WTC11 (cell line): Measurements from ENCODE around the gene HLA-DOB. TPM values are rescaled to one million over a fixed set of nuclear protein-coding genes. Genes with fewer than 3 reads are reported as not detected.
A peak's percentile ranks its signal among the peaks of the same experiment; 100 is the strongest.
"Not testable (repeated sequence)": the region's sequence is repeated elsewhere in the genome, so short reads cannot be mapped to it uniquely, and the experiment has no call there.

Experiments used
- ATAC-seq: fragments of 200-7000 bp; cut with Tn5 transposase; 2 replicates; pipeline ENCODE4 v1.10.0; 2021; ENCODE audit warnings: mild to moderate bottlenecking, moderate library complexity
- CTCF ChIA-PET: fragments of 300-600 bp; sonication (Branson Sonifier 250); formaldehyde crosslinking; loops from one replicate; lab custom pipeline; 2021; ENCODE audit warnings: antibody characterized with exemption; lab: Charles Lee
- POLR2A ChIA-PET: fragments of 350-600 bp; sonication (Branson Sonifier 250); formaldehyde crosslinking; loops from one replicate; lab custom pipeline; 2021; ENCODE audit warnings: antibody characterized with exemption; lab: Charles Lee
- DNase-seq: peaks from one replicate; pipeline ENCODE4 v3.0.0; 2021; ENCODE audit warnings: low spot score
- H3K27ac Mint-ChIP-seq: 2 replicates; pipeline ENCODE4 v1.8.0; 2021; ENCODE audit warnings: mixed read lengths
- H3K27me3 Mint-ChIP-seq: 2 replicates; pipeline ENCODE4 v1.8.0; 2021; ENCODE audit warnings: low read depth, mild to moderate bottlenecking, moderate library complexity, mixed read lengths
- H3K36me3 Mint-ChIP-seq: 2 replicates; pipeline ENCODE4 v1.8.0; 2021; ENCODE audit warnings: mixed read lengths
- H3K4me1 Mint-ChIP-seq: 2 replicates; pipeline ENCODE4 v1.8.0; 2022; ENCODE audit warnings: mixed read lengths
- H3K4me3 Mint-ChIP-seq: 2 replicates; pipeline ENCODE4 v1.8.0; 2021; ENCODE audit warnings: mild to moderate bottlenecking, moderate library complexity, mixed read lengths
- H3K9me3 Mint-ChIP-seq: 2 replicates; pipeline ENCODE4 v1.8.0; 2021; ENCODE audit warnings: mixed read lengths
- GRHL2 ChIP-seq: fragments of 250-450 bp; sonication (Bioruptor Pico); IDR thresholded peaks from 2 replicates; pipeline ENCODE4 v1.8.0; 2022; ENCODE audit warnings: mild to moderate bottlenecking, moderate library complexity; ENCODE audit not compliant: insufficient replicate concordance, severe bottlenecking
- HMGA2 ChIP-seq: fragments of 250-450 bp; sonication (Bioruptor Pico); IDR thresholded peaks from 2 replicates; pipeline ENCODE4 v1.4.0; 2021; ENCODE audit warnings: mild to moderate bottlenecking, moderate library complexity
- KAT7 ChIP-seq: sonication (generic); formaldehyde crosslinking; IDR thresholded peaks from 2 replicates; pipeline ENCODE4 v1.8.1; 2023; ENCODE audit warnings: missing genetic modification reagents, mild to moderate bottlenecking, borderline replicate concordance
- MYBL2 ChIP-seq: sonication (generic); formaldehyde crosslinking; IDR thresholded peaks from 2 replicates; pipeline ENCODE4 v1.8.1; 2023; ENCODE audit warnings: mild to moderate bottlenecking, moderate library complexity, missing genetic modification reagents
- SOX15 ChIP-seq: fragments of 250-450 bp; sonication (Bioruptor Pico); IDR thresholded peaks from 2 replicates; pipeline ENCODE4 v1.9.0; 2021; ENCODE audit warnings: mild to moderate bottlenecking
- ZNF121 ChIP-seq: sonication (generic); formaldehyde crosslinking; IDR thresholded peaks from 2 replicates; pipeline ENCODE4 v1.8.0; 2023; ENCODE audit warnings: missing genetic modification reagents
- total RNA-seq: library from RNA; stranded (reverse); gene quantifications from 3 replicates; pipeline ENCODE4 v1.2.3, GENCODE V29; 2021
- TF ChIP-seq, protein P1 (sequence below): sonication (generic); formaldehyde crosslinking; conservative IDR thresholded peaks from 2 replicates; pipeline ENCODE4 v1.8.1; 2023; ENCODE audit warnings: mild to moderate bottlenecking, low read depth, missing genetic modification reagents, moderate library complexity
- TF ChIP-seq, protein P2 (sequence below): sonication (generic); formaldehyde crosslinking; IDR thresholded peaks from 2 replicates; pipeline ENCODE4 v1.8.0; 2023; ENCODE audit warnings: missing genetic modification reagents
- TF ChIP-seq, protein P3 (sequence below): fragments of 200-600 bp; IDR thresholded peaks from 2 replicates; pipeline ENCODE4 v1.8.0; 2022; ENCODE audit warnings: antibody characterized with exemption
- TF ChIP-seq, protein P4 (sequence below): fragments of 250-450 bp; sonication (Bioruptor Pico); IDR thresholded peaks from 2 replicates; pipeline ENCODE4 v1.9.0; 2021; ENCODE audit warnings: moderate library complexity, mild to moderate bottlenecking, inconsistent platforms, borderline replicate concordance
- TF ChIP-seq, protein P5 (sequence below): sonication (generic); formaldehyde crosslinking; IDR thresholded peaks from 2 replicates; pipeline ENCODE4 v1.8.0; 2022; ENCODE audit warnings: mild to moderate bottlenecking, missing genetic modification reagents
- TF ChIP-seq, protein P6 (sequence below): sonication (generic); formaldehyde crosslinking; IDR thresholded peaks from 2 replicates; pipeline ENCODE4 v1.8.1; 2023; ENCODE audit warnings: mild to moderate bottlenecking, missing genetic modification reagents, moderate library complexity
- TF ChIP-seq, protein P7 (sequence below): sonication (generic); formaldehyde crosslinking; IDR thresholded peaks from 2 replicates; pipeline ENCODE4 v1.8.0; 2022; ENCODE audit warnings: missing genetic modification reagents

HLA-DOB gene
- total RNA-seq, 1 experiment from 2014 or later = 0.15 TPM

DNA sequence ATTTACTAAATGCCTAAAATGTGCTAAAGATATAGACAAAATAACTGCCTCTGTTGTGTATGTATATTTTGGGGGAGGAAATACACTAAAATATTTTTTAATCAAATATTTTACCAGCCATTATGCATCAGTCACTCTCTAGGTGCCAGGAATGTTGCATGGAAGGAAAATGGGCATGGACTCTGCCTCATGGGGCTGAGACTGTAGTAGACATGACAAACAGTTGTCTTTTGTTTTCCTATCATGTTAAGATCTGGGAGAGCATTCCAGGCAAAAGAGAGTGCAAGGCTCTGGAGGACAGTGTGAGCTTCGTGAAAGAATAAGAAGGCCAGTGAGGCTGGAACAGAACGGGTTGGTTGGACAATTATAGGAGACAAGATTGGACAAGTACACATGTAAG lies 26.5 kb downstream of the HLA-DOB start:
- peaks cover 7% of the 10 kb centered on the region for H3K4me1 Mint-ChIP-seq
- no peak overlapping the region for H3K27ac Mint-ChIP-seq
- DNase-seq (no peak), ATAC-seq (no peak)
- ChIA-PET POLR2A (no interaction called here), CTCF (no interaction called here)
- H3K27me3 Mint-ChIP-seq = peaks cover 10% of the 10 kb centered on the region
- H3K9me3 Mint-ChIP-seq = no peaks in the 10 kb centered on the region
- TF ChIP-seq, protein P1, sequence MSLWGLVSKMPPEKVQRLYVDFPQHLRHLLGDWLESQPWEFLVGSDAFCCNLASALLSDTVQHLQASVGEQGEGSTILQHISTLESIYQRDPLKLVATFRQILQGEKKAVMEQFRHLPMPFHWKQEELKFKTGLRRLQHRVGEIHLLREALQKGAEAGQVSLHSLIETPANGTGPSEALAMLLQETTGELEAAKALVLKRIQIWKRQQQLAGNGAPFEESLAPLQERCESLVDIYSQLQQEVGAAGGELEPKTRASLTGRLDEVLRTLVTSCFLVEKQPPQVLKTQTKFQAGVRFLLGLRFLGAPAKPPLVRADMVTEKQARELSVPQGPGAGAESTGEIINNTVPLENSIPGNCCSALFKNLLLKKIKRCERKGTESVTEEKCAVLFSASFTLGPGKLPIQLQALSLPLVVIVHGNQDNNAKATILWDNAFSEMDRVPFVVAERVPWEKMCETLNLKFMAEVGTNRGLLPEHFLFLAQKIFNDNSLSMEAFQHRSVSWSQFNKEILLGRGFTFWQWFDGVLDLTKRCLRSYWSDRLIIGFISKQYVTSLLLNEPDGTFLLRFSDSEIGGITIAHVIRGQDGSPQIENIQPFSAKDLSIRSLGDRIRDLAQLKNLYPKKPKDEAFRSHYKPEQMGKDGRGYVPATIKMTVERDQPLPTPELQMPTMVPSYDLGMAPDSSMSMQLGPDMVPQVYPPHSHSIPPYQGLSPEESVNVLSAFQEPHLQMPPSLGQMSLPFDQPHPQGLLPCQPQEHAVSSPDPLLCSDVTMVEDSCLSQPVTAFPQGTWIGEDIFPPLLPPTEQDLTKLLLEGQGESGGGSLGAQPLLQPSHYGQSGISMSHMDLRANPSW (CRISPR knock-in tag) = no peak
- TF ChIP-seq, protein P2, sequence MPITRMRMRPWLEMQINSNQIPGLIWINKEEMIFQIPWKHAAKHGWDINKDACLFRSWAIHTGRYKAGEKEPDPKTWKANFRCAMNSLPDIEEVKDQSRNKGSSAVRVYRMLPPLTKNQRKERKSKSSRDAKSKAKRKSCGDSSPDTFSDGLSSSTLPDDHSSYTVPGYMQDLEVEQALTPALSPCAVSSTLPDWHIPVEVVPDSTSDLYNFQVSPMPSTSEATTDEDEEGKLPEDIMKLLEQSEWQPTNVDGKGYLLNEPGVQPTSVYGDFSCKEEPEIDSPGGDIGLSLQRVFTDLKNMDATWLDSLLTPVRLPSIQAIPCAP (CRISPR knock-in tag) = no peak
- no peaks in the 10 kb centered on the region for H3K36me3 Mint-ChIP-seq
- H3K4me3 Mint-ChIP-seq = no peak overlapping the region

DNA sequence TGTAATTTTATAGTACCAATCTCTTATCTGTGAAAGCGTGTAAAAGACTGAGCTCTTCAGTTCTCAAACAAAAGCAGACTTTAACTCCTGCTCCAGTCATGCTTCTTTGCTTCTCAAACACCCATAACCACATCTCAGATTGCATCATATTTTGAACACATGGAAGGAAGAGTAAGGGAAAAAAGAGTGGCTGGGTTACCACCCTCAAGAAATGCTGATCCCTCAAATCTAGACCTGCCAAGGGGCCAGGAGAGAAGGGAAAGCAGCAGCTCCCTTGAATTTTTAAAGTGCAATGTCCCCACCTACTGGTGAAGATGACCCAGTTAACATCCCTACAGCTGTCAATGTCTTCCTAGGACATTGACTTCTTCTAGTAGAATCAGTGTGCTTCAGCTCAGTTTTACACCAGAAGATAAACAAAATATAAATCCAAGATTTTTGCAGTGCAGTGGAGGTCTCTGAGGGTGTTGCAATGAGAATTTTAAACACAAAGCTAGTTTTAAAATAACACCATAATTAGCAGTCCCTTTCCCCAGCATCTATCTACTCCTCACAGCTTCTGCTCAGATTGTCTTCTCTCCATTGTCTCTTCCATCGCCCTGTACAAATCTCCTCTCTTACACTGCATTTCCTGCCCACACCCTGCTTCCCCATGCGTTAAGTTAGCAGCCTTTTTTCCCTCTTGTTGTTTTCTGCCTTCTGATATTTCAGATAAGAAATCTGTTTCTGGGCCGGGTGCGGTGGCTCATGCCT lies 30.8 kb downstream of the HLA-DOB start:
- ATAC-seq = peak; percentile 91

DNA sequence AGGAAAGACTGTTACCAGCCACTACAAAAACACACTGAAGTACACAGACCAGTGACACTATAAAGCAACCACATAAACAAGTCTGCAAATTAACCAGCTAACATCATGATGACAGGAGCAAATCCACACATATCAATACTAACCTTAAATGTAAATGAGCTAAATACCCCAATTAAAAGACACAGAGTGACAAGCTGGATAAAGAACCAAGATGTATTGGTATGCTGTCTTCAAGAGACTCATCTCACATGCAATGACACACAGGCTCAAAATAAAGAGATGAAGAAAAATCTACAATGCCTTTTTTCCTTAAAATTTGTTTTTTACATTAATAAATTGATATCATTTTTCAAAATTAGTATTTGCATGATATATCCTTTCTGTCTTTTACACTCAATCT lies 33.9 kb downstream of the HLA-DOB start:
- H3K9me3 Mint-ChIP-seq = peaks cover 31% of the 10 kb centered on the region
- POLR2A ChIA-PET, H3K4me1 Mint-ChIP-seq, CTCF ChIA-PET, H3K36me3 Mint-ChIP-seq, H3K4me3 Mint-ChIP-seq, DNase-seq, ATAC-seq, H3K27ac Mint-ChIP-seq, H3K27me3 Mint-ChIP-seq: not testable (repeated sequence)

More for the DNA sequence above, 30.8 kb downstream of the HLA-DOB start:
- TF ChIP-seq, protein P3, sequence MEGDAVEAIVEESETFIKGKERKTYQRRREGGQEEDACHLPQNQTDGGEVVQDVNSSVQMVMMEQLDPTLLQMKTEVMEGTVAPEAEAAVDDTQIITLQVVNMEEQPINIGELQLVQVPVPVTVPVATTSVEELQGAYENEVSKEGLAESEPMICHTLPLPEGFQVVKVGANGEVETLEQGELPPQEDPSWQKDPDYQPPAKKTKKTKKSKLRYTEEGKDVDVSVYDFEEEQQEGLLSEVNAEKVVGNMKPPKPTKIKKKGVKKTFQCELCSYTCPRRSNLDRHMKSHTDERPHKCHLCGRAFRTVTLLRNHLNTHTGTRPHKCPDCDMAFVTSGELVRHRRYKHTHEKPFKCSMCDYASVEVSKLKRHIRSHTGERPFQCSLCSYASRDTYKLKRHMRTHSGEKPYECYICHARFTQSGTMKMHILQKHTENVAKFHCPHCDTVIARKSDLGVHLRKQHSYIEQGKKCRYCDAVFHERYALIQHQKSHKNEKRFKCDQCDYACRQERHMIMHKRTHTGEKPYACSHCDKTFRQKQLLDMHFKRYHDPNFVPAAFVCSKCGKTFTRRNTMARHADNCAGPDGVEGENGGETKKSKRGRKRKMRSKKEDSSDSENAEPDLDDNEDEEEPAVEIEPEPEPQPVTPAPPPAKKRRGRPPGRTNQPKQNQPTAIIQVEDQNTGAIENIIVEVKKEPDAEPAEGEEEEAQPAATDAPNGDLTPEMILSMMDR = peak; percentile 58
- TF ChIP-seq, protein P4, sequence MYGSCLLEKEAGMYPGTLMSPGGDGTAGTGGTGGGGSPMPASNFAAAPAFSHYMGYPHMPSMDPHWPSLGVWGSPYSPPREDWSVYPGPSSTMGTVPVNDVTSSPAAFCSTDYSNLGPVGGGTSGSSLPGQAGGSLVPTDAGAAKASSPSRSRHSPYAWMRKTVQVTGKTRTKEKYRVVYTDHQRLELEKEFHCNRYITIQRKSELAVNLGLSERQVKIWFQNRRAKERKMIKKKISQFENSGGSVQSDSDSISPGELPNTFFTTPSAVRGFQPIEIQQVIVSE (CRISPR knock-in tag) = no peak
- no peak for TF ChIP-seq ZNF121 (CRISPR knock-in tag)
- H3K27me3 Mint-ChIP-seq = peaks cover 4% of the 10 kb centered on the region; the same call in 1 of the 2 replicates
- no peak overlapping the region for H3K27ac Mint-ChIP-seq
- CTCF ChIA-PET = interaction anchor here (0.5 to 1.8 kb wide), 24 partner anchors 9 to 541 kb away, joined by 3 to 18 read pairs (median 4); partner anchors contain the start of genes HLA-DRA, TAP1 and TAP2
- no peaks in the 10 kb centered on the region for H3K36me3 Mint-ChIP-seq
- peak; percentile 42 for DNase-seq
- POLR2A ChIA-PET = no interaction called here
- peaks cover 13% of the 10 kb centered on the region for H3K9me3 Mint-ChIP-seq
- no peaks in the 10 kb centered on the region for H3K4me1 Mint-ChIP-seq
- H3K4me3 Mint-ChIP-seq = no peak overlapping the region

DNA sequence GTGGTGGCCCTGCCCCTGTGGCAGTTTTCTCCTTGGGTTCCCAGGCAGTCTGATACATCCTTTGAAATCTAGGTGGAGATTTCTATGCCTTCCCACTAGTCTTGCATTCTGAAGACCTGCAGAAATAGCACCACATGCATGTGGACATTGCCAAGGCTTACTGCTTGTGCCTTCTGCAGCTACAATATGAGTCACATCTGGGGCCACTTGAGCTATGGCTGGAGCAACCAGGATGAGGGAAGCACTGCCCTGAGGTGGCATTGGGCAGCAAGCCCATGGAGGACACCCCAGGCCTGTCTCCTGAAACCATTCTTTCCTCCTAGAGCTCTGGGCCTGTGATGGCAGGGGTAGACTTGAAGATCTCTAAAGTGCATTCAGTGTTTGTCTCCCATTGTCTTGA lies 37.8 kb downstream of the HLA-DOB start:
- H3K27ac Mint-ChIP-seq = no peak overlapping the region
- H3K4me1 Mint-ChIP-seq = no peaks in the 10 kb centered on the region
- H3K36me3 Mint-ChIP-seq = no peaks in the 10 kb centered on the region; the same call in 1 of the 2 replicates
- ATAC-seq (no peak), DNase-seq (no peak)
- H3K9me3 Mint-ChIP-seq = peaks cover 53% of the 10 kb centered on the region
- H3K4me3 Mint-ChIP-seq = no peak overlapping the region
- POLR2A ChIA-PET = no interaction called here
- peaks cover 7% of the 10 kb centered on the region for H3K27me3 Mint-ChIP-seq
- CTCF ChIA-PET = interaction anchor here (0.7 kb wide), 1 partner anchor 78 kb away, joined by 3 read pairs; no protein-coding TSS in a partner anchor
- TF ChIP-seq, protein P5, sequence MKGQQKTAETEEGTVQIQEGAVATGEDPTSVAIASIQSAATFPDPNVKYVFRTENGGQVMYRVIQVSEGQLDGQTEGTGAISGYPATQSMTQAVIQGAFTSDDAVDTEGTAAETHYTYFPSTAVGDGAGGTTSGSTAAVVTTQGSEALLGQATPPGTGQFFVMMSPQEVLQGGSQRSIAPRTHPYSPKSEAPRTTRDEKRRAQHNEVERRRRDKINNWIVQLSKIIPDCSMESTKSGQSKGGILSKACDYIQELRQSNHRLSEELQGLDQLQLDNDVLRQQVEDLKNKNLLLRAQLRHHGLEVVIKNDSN (CRISPR knock-in tag) = no peak
- TF ChIP-seq, protein P6, sequence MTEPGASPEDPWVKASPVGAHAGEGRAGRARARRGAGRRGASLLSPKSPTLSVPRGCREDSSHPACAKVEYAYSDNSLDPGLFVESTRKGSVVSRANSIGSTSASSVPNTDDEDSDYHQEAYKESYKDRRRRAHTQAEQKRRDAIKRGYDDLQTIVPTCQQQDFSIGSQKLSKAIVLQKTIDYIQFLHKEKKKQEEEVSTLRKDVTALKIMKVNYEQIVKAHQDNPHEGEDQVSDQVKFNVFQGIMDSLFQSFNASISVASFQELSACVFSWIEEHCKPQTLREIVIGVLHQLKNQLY (CRISPR knock-in tag) = no peak
- no peak for TF ChIP-seq MYBL2 (CRISPR knock-in tag)
- TF ChIP-seq SOX15 = no peak
- no peak for TF ChIP-seq GRHL2 (CRISPR knock-in tag)
- TF ChIP-seq, protein P7, sequence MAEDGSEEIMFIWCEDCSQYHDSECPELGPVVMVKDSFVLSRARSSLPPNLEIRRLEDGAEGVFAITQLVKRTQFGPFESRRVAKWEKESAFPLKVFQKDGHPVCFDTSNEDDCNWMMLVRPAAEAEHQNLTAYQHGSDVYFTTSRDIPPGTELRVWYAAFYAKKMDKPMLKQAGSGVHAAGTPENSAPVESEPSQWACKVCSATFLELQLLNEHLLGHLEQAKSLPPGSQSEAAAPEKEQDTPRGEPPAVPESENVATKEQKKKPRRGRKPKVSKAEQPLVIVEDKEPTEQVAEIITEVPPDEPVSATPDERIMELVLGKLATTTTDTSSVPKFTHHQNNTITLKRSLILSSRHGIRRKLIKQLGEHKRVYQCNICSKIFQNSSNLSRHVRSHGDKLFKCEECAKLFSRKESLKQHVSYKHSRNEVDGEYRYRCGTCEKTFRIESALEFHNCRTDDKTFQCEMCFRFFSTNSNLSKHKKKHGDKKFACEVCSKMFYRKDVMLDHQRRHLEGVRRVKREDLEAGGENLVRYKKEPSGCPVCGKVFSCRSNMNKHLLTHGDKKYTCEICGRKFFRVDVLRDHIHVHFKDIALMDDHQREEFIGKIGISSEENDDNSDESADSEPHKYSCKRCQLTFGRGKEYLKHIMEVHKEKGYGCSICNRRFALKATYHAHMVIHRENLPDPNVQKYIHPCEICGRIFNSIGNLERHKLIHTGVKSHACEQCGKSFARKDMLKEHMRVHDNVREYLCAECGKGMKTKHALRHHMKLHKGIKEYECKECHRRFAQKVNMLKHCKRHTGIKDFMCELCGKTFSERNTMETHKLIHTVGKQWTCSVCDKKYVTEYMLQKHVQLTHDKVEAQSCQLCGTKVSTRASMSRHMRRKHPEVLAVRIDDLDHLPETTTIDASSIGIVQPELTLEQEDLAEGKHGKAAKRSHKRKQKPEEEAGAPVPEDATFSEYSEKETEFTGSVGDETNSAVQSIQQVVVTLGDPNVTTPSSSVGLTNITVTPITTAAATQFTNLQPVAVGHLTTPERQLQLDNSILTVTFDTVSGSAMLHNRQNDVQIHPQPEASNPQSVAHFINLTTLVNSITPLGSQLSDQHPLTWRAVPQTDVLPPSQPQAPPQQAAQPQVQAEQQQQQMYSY (CRISPR knock-in tag) = no peak
- no peak for TF ChIP-seq HMGA2
- TF ChIP-seq, protein P4 (CRISPR knock-in tag) = no peak
- TF ChIP-seq KAT7 (CRISPR knock-in tag) = no peak
